Upper lobe of left lung (tissue), 6 donors: Measurements from ENCODE around the gene ASIC2. TPM values are rescaled to one million over a fixed set of nuclear protein-coding genes. Genes with fewer than 3 reads are reported as not detected.

Source experiments
- ATAC-seq, 2 donors: fragments of 200-7000 bp; cut with Tn5 transposase; one replicate each; pipeline ENCODE4 v1.9.1; 2022; ENCODE audit warnings: mild to moderate bottlenecking in 2 of 2, moderate library complexity in 2 of 2; ENCODE audit not compliant: low FRiP score in 2 of 2
- DNase-seq, 2 donors: peaks; one replicate each; pipeline ENCODE4 v3.0.0-alpha.2; 2019 to 2020
- H3K27ac ChIP-seq, 4 donors: fragments of 200-600 bp; sonication (generic); one replicate each; pipeline ENCODE4 v1.5.1; 2016 to 2019
- H3K27me3 ChIP-seq, 4 donors: fragments of 200-600 bp; sonication (generic); one replicate each; pipeline ENCODE4 v1.5.1; 2017 to 2019
- H3K36me3 ChIP-seq, 4 donors: fragments of 200-600 bp; sonication (generic); one replicate each; pipeline ENCODE4 v1.5.1; 2016 to 2019
- H3K4me1 ChIP-seq, 4 donors: fragments of 200-600 bp; sonication (generic); one replicate each; pipeline ENCODE4 v1.5.1; 2018 to 2019
- H3K4me3 ChIP-seq, 4 donors: fragments of 200-600 bp; sonication (generic); one replicate each; pipeline ENCODE4 v1.5.1; 2017 to 2019; ENCODE audit warnings: mild to moderate bottlenecking in 2 of 4, moderate library complexity in 1 of 4
- H3K9me3 ChIP-seq, 4 donors: fragments of 200-600 bp; sonication (generic); one replicate each; pipeline ENCODE4 v1.5.1; 2018 to 2019
- CTCF ChIP-seq, 6 experiments: fragments of 450-650 bp in 4 of 6; fragments of 200-600 bp in 2 of 6; sonication (generic) in 2 of 6; IDR thresholded peaks; one replicate each; pipeline ENCODE4 v1.5.1; 2016 to 2019; ENCODE audit warnings: antibody characterized with exemption in 6 of 6
- EP300 ChIP-seq, 4 donors: sonication (generic); formaldehyde crosslinking; IDR thresholded peaks; one replicate each; pipeline ENCODE4 v1.5.1; 2017; ENCODE audit warnings: antibody characterized with exemption in 4 of 4, control low read depth in 2 of 4
- POLR2A ChIP-seq, 4 donors: fragments of 450-650 bp; IDR thresholded peaks; one replicate each; pipeline ENCODE4 v1.5.1; 2016 to 2017; ENCODE audit warnings: antibody characterized with exemption in 4 of 4, mild to moderate bottlenecking in 2 of 4
- POLR2AphosphoS5 ChIP-seq, 2 donors: sonication (generic); formaldehyde crosslinking; IDR thresholded peaks; one replicate each; pipeline ENCODE4 v1.5.1; 2017; ENCODE audit warnings: antibody characterized with exemption in 2 of 2
- WGBS, 2 donors: methylation state at CpG; one replicate each; pipeline ENCODE4 v1.1.5; 2017 to 2018; 5-methylcytosine and 5-hydroxymethylcytosine counted together
- total RNA-seq, 6 donors: library from RNA; depleted of rRNA in 4 of 6; stranded (reverse); fragments of >200 nt in 4 of 6; gene quantifications; one replicate each; pipeline versions ENCODE4 v1.1.0 to v1.2.1, GENCODE V29; 2016 to 2021
- donor health status: DM: no; HTN: no; CAD: no; lungs with moderate emphysema.
- donor health status: DM: no; HTN: yes; CAD: no; lungs with severe emphysema.

ASIC2 gene
- total RNA-seq, 6 donors from 2014 or later, result 0.17 TPM; not detected in 5

- no peak overlapping the region for H3K4me3 ChIP-seq
- H3K27ac ChIP-seq, result no peak overlapping the region
- H3K4me1 ChIP-seq, result no peaks in the 10 kb centered on the region
- WGBS, 2 donors, result 69 to 71% methylated on average over 6 of the region's 6 CpGs
- DNase-seq (no peak), ATAC-seq (no peak)
- no peaks in the 10 kb centered on the region for H3K36me3 ChIP-seq
- no peaks in the 10 kb centered on the region for H3K9me3 ChIP-seq
- no peak for TF ChIP-seq EP300 (IDR thresholded peaks at IDR 0.05)
- H3K27me3 ChIP-seq, result no peaks in the 10 kb centered on the region
These were observed 123.4 kb downstream of the ASIC2 start for GRCh38 chr17:33169580-33170285.

DNA sequence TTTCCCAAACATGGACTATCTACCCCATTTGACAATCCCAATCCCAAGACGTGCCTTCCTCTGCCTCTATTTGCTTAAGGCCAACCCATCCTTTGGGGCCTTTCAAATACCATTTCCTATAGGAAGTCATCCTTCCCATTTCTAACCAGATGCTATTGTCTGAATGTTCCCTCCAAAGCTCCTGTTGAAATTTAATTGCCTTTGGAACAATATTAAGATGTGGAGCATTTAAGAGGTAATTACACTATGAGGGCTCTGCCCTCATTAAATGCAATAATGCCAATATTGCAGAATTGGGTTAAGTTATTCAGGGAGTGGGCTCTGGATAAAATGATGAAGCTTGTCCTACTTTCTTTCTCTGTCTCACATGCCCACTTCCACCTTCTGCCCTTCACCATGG lies 125.4 kb downstream of the ASIC2 start:
- H3K27me3 ChIP-seq, result no peaks in the 10 kb centered on the region
- H3K4me1 ChIP-seq, result no peaks in the 10 kb centered on the region
- 57% methylated on average over 1 of the region's 1 CpG for WGBS, 2 donors
- TF ChIP-seq POLR2AphosphoS5 (IDR thresholded peaks at IDR 0.05), result no peak
- no peak for TF ChIP-seq CTCF (IDR thresholded peaks at IDR 0.05)
- TF ChIP-seq EP300 (IDR thresholded peaks at IDR 0.05), result no peak
- TF ChIP-seq POLR2A (IDR thresholded peaks at IDR 0.05), result no peak
- DNase-seq (no peak), ATAC-seq (no peak)
- H3K27ac ChIP-seq, result no peak overlapping the region
- no peaks in the 10 kb centered on the region for H3K9me3 ChIP-seq
- no peaks in the 10 kb centered on the region for H3K36me3 ChIP-seq
- no peak overlapping the region for H3K4me3 ChIP-seq

DNA sequence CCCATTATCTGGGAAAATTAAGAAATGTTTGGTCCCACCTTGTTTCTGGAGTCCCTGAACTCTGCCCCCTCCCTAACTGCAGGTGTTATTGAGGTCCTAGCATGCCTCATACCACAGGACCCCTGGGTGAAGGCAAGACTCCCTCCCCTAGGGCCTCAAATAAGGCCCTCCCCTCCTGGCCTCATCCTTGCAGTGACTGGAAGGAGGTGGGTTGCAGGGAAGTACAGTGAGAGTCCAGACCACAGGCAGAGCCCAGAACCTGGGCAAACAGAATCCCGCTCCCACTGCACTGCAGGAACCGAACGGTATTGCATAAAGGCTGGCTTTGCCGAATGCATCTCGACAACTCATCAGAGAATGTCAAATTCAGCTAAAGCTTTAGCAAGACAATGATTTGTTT lies 126.6 kb downstream of the ASIC2 start:
- Histone ChIP-seq H3K27me3 (no peaks in the 10 kb centered on the region), H3K27ac (no peak overlapping the region), H3K9me3 (no peaks in the 10 kb centered on the region), H3K4me1 (no peaks in the 10 kb centered on the region), H3K36me3 (no peaks in the 10 kb centered on the region), H3K4me3 (no peak overlapping the region)
- no peak for TF ChIP-seq POLR2A (IDR thresholded peaks at IDR 0.05)
- no peak for TF ChIP-seq POLR2AphosphoS5 (IDR thresholded peaks at IDR 0.05)
- TF ChIP-seq CTCF (IDR thresholded peaks at IDR 0.05), result no peak
- TF ChIP-seq EP300 (IDR thresholded peaks at IDR 0.05), result no peak
- no peak for ATAC-seq
- WGBS, 2 donors, result 95% methylated on average over 4 to 5 of the region's 5 CpGs
- no peak for DNase-seq

DNA sequence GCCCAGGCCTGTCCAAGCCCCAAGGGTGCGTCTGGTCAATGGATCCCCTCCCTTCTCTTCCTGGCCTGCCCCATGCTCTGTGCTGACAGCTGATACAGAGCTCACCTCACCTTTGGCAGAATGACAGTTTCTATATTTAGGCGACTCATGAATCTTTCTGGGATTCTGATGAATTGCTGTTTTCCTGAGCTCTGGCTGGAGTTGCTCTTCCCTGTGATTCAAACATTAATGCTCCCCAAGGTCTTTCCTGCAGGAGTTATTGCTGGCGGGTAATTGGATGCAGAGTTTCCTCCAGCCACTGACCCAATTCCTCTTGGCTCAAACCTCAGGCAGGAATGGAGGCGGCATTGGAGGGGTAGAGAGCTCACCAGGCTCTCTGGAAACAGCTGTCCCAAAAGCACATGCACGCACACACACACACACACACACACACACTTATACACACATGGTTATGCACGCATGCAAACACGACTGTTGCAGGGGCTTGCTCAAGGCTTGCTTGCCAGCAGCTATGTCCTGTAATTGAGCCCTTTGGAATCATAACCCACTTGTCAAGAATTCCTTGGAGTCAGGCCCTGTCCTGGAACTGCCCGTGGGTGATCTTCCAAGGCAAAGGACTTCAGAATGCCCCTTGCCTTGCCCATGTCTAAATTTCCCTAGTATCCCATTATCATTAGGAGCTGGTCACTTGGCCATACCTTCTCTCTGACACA lies 128.8 kb downstream of the ASIC2 start:
- 31 to 54% methylated on average over 7 to 8 of the region's 8 CpGs for WGBS, 2 donors
- Histone ChIP-seq H3K36me3 (no peaks in the 10 kb centered on the region), H3K4me1 (no peaks in the 10 kb centered on the region), H3K27ac (no peak overlapping the region), H3K9me3 (no peaks in the 10 kb centered on the region), H3K4me3 (no peak overlapping the region), H3K27me3 (no peaks in the 10 kb centered on the region)
- TF ChIP-seq POLR2A (IDR thresholded peaks at IDR 0.05) (no peak), EP300 (IDR thresholded peaks at IDR 0.05) (no peak), POLR2AphosphoS5 (IDR thresholded peaks at IDR 0.05) (no peak), CTCF (IDR thresholded peaks at IDR 0.05) (no peak)
- ATAC-seq (no peak), DNase-seq (no peak)

GRCh38 chr17:33163533-33164168 lies 129.4 kb downstream of the ASIC2 start:
- no peak for TF ChIP-seq POLR2AphosphoS5 (IDR thresholded peaks at IDR 0.05)
- TF ChIP-seq EP300 (IDR thresholded peaks at IDR 0.05), result no peak
- TF ChIP-seq POLR2A (IDR thresholded peaks at IDR 0.05), result no peak
- no peak for TF ChIP-seq CTCF (IDR thresholded peaks at IDR 0.05)
- ATAC-seq (no peak), DNase-seq (no peak)
- Histone ChIP-seq H3K27ac (no peak overlapping the region), H3K4me3 (no peak overlapping the region), H3K9me3 (no peaks in the 10 kb centered on the region), H3K27me3 (no peaks in the 10 kb centered on the region), H3K4me1 (no peaks in the 10 kb centered on the region), H3K36me3 (no peaks in the 10 kb centered on the region)
- WGBS, 2 donors, result 87% methylated on average over 9 to 10 of the region's 10 CpGs
